Epidermal melanocyte (primary cell): ENCODE data around the gene RANGAP1.
A peak's percentile ranks its signal among the peaks of the same experiment; 100 is the strongest.
"Not testable (repeated sequence)": the region's sequence is repeated elsewhere in the genome, so short reads cannot be mapped to it uniquely, and the experiment has no call there.

Source experiments
- DNase-seq: peaks from one replicate; pipeline ENCODE4 v3.0.0; 2011; ENCODE audit warnings: low spot score; ENCODE audit not compliant: insufficient read length

The RANGAP1 gene

DNA sequence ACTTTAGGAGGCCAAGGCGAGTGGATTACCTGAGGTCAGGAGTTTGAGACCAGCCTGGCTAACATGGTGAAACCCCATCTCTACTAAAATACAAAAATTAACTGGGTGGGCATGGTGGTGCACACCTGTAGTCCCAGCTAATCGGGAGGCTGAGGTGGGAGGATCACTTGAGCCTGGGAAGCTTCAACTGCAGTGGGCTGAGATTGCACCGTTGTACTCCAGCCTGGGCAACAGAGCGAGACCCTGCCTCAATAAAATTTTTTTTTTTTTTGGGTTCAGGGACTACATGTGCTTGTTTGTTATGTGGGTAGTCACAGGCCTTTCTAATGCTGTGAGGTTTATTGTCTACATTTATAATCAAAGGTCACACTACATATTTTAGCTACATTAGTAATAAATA, 26.2 kb downstream of the RANGAP1 start:
- not testable (repeated sequence) for DNase-seq

DNA sequence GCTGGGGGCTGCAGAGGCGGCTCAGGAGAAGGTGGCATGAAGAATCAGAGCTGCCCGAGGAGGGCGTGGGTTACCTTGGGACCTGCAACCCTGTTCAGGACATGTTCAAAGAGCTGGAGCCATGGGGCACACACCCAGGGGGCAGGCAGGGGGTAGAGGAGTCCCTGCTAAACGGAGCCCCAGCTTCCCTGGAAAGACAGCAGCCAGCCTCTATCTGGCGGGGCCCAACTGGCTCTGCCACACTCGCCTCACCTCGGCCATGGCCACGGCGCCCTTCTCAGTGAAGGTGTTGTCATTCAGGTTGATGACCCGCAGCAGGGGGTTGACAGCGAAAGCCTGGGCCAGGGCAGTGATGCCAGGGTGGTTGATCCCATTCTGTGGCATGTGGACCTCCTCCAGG, 28.3 kb downstream of the RANGAP1 start:
- DNase-seq: no peak

DNA sequence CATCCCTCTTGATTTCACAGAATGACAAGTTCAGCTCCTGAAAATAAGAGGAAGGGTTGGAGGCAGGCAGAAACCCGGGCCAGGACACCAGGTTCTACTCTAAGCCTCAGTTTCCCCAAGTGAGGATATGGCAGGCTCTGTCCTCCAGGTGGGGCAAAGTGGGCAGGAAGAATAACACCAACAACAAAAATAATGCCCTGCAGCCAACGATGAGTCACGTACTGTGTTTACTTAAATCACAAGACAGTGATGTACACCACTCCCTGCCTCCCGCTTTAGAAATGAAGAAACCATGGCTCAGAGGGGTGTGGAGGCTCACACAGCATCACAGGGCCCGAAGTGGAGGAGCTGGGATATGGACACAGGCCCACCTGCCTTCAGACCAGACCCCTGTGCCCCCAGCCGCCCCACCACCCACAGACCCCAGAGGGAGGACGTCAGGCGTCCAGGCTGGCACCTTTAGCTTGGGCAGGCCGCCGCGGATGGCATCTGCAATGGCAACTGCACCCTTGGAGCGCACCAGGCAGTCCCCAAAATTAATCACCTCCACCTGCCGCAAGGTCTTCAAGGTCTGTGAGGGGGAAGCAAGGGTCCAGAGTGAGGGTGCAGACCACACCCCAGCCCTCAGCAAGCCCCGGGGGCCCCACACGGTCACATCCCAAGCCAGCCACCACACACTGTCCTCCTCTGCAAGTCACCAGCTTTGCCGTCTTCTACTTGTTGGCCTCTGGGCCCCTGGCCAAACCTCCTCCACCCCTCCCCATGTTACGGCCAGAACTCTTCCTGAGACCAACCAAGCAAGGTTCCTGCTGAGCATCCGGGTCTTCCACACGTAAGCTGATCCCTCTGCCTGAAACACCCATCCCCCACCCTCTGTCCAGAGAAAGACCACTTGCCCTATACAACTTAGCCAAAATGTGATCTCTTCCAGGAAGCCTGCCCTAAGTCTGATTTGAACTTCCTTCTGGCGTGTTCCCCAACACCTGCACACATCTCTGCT, 29.4 kb downstream of the RANGAP1 start:
- no peak for DNase-seq

DNA sequence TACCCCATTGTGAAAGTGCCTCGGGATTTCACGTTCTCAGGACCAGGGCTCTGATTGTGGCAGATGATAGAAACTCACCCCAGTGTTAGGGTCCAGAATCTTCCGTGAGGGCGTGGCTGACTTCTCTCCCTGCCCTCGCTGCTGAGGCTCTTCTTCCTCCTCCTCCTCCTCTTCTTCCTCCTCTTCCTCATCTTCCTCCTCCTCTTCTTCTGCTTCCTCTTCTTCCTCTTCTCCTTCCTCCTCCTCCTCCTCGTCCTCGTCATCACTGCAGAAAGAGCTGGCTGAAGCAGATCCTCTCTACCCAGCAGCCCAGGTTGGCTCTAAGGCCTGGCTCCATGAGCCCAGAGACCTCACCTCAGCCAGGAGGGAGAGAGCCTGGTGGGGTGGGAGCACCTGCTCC, 31.8 kb downstream of the RANGAP1 start:
- DNase-seq: no peak

DNA sequence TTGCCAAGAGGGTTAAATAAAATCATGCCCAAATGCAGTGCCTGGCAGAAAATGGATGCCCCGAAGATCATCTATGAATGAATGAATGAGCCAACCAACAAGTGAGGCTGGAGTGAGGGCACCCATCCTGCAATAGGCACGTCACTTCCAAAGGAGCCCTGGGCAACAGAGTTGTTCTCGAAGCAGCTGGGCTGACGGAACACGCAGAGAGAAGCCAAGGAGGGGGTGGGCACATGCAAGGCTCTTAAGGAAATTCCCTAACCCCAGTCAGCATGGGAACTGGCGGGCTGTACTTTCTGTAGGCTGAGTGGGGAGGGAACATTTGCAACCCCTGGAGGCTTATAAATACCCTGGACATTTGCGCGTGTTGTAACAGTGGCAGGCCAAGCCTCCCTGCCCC, 33.6 kb downstream of the RANGAP1 start:
- no peak for DNase-seq

DNA sequence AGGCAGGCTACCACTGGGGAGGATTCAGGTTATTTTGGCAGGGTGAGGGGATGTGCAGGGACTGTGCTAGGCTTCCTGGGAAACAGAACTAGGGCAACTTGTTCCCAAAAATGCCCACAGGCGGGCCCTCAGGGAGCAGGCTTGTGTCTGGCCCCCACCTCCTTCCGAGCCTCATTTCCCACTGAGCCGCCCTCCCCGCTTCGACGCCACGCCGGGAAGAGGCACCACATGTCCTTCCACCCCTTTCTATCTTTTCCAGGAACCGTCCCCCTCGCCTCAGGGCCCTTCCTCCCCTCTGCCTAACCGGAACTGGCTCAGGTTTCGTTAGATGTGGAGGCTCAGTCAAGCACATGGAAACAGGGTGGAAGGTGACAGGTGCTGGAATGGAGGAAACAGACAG, 35.9 kb downstream of the RANGAP1 start:
- DNase-seq: no peak

DNA sequence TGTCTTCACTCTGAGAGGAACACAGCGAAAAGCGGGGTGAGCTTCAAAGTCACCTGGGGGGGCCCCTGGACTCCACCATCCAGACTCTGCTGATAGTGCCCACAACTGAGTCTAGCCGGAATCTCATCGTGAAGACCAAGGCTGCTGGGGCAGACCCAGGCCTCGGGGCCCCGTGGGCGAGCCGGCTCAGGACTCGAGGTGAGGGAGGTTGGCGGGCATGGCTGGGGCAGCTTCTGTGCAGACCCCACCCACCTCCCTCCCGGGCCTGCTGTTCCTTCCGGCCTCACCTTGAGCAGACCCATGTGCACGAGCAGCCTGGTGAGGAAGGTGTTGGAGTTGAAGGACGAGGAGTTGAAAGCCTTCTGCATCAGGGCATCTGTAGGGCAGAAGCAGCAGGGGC, 36.5 kb downstream of the RANGAP1 start:
- no peak for DNase-seq

DNA sequence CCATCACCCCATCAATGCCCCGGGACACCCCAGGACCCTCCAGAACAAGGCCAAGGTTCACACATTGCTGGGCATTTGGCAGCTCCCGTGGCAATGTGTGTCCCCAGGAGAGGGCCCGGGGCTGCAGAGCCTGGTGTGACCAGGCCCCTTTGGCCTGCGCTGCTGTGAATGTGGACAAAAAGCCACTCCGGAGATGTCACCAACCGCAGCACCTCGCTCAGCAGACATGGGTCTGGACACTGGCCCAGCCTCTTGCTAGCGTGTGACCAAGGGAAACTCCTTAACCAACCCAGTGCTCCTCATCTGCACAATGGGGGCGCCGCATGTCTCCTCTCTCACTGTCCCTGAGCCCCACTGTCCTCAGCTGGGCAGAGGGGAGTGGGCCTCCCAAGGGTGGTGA, 37.2 kb downstream of the RANGAP1 start:
- DNase-seq: no peak

DNA sequence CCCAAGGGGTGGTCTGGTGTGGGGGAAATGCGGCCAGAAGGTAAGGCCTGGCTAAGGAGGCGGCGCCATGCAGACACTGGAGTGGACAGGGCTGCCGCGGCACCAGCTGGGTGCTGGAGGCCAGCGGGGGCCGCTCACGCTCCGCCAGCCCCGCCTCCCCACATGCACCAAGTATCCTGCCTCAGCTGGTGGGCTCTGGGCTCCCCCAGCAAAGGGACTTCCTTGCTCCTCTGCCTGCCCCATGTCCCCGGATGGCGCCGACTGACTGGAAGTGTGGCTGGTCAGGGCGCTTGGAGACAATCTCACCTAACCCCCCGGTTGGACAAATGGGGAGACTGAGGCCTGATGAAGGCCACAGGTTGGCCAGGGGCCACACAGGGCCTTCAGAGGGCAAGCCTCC, 37.7 kb downstream of the RANGAP1 start:
- no peak for DNase-seq

DNA sequence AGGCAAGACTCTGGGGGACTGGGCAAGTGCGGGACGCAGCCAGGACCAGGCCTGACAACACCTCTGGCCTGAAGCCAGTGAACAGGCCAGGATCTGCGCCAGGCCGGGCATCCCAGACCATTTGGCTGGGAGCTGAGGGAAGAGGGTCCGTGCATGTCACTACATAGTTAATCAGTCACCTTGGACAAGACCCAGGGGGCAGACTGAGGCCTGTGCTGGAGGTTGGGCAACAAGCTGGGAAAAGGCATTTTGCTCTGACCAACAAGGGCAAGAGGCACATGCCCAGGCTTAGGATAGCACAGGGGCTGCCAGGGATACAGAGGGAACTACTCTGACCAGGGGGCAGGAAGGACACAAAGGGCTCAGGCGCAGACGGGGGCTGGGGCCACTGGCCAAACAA, 38.3 kb downstream of the RANGAP1 start:
- no peak for DNase-seq

DNA sequence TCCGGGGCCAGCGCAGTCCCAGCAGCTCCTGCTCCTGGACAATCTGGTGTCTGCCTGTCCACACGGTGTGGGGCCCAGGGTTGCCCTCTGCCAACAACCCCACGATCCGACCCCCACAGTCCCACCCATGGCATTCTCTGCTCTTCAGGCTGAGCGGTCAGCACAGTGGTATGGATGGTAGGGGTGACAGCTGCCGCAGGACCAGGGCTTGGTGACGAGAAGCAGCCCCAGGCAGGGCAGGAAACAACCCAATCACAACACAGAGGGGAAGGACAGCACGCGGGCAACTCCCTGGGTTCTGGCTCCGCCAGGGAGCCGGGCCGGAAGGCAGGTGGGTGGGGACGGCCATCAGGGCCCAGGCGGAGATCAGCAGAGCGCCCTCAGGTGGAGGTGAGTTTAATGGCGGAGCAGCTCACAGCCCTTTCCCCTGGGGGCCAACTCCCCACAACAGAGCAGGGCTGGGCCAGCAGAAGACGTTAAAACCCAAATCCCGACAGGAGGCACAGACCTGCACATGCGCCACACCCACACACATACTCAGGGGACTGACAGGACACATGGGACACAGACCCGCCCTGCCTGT, 40.0 kb downstream of the RANGAP1 start:
- DNase-seq: no peak

DNA sequence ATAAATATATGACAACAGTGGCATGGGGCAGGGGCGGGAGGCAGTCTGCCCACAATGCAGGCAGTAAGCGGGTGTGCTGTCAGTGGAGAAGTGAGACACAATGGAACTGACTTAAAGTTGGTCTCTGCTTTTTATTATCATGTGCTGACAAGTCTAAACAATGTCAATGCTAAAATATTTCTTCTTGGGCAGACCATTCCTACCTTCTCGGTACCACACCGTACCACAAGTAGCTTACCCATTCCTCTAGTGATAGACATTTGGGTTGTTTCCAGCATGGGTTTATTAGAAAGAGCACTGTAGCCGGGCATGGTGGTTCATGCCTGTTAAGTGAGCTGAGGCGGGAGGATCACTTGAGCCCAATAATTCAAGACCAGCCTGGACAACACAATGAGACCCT, 42.6 kb downstream of the RANGAP1 start:
- no peak for DNase-seq

DNA sequence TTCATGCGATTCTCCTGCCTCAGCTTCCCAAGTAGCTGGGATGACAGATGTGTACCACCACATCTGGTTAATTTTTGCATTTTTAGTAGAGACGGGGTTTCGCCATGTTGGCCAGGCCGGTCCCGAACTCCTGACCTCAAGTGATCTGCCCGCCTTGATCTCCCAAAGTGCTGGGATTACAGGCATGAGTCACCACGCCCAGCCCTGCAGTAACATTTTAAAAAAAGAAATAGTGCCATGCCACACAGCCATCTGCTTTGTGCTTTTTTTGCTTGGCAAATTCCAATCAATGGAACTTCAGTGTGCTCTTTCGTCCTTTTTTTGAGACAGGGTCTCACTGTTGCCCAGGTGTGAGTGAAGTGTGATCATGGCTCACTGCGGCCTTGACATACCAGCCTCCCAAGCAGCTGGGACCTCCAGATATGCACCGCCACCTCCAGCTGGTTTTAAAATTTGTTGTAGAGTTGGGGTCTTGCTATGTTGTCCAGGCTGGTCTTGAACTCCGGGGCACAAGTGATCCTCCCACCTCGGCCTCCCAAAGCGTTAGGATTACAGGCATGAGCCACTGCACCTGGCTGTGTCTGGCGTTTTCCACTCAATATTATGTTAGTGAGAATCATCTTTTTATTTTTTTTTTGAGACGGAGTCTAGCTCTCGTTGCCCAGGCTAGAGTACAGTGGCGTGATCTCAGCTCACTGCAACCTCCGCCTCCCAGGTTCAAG, 43.4 kb downstream of the RANGAP1 start:
- no peak for DNase-seq

DNA sequence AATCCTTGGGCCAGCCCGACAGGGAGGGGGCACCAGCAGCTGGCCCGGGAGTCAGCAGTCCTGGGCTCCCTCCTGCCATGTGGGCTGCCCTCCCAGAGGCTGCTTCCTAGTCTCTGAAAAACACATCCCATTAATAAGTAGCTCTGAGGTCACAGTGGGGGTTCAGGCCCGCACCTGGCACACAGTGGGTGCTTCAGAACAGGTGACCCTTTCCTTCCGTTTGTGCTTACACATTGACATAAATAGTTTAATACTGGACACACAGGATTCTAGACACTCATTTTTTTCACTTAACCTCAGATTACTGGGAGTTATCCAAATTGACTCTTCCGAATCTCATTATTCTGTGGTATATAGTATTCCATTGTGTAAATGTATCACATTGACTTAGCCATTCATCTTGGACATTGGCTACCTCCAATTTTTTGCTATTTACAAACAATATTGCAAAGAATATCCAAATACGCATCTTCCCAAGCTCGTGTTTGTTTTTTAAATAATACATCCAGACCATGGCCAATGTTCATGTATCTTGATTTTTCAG, 44.8 kb downstream of the RANGAP1 start:
- DNase-seq: no peak

DNA sequence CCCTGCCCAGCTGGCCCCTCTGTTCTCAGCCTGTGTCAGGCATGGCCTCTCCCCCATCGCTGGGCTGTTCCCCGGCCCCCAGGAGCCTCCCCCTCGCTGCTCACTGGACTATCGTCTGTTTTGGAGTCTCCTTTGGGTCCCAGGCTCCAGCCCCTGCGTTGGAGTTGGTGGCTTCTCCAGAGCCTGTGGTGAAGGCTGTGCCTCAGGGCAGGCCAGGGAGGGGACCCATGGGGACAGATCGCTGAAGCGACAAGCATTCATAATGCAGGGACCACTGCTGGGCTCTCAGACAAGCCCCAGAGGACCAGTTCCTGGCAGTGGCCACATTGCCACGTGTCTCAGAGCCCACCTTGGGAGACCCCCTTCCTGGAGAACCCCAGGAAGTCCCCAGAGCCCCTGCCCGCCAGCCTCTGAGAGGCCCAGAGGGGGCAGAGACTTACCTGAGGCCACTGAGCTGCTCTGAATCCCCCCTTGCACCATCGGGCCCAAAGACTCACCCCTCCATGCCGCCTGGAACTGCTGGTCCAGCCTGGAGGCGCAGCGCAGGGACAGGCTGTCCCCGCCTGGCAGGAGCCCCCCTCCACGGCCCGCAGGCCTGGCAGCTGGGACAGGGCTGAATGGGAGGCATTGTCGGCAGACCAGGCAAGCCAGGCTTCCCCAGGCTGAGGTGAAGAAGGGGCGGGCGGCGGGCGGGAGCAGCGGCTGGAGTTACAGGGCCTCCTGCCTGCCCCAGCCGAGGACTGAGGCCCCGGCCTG, 45.4 kb downstream of the RANGAP1 start, which contains the start of gene CHADL:
CHADL (minus strand) TSS at position 555 of the 756 bp plus-strand sequence; CDS start at position 505, 50 bp downstream.
- DNase-seq: peak; percentile 96

DNA sequence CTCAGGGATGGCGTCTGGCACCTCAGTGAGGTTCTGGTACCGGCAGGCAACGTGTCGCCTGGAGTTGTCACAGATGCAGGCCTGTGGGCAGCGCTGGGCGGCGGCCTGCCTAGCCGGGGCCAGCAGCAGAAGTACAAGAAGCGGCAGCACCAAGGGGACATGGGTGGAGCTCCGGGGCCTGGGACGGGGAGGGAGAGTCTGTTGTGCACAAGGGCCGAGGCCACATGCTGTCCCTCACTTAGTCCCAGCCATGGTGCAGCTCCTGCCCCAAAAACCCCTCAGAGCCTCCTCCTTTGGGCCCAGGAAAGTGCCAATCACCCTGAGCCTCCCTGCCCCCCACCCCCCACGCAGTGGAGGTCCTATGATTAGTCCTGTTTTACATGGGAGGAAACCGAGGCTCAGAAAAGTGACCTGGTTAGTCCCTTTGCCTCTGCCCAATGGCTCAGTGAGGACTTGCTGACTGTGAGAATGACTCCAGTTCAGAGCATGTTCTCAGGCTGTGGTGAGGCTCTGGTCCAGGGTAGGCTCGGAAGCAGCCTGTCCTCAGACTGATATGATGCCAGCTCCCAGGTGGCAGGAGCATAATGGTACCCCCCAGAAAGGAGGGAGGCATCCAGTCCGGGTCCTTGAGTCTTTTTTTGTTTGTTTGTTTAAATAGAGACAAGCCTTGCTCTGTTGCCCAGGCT, 46.4 kb downstream of the RANGAP1 start:
- no peak for DNase-seq

DNA sequence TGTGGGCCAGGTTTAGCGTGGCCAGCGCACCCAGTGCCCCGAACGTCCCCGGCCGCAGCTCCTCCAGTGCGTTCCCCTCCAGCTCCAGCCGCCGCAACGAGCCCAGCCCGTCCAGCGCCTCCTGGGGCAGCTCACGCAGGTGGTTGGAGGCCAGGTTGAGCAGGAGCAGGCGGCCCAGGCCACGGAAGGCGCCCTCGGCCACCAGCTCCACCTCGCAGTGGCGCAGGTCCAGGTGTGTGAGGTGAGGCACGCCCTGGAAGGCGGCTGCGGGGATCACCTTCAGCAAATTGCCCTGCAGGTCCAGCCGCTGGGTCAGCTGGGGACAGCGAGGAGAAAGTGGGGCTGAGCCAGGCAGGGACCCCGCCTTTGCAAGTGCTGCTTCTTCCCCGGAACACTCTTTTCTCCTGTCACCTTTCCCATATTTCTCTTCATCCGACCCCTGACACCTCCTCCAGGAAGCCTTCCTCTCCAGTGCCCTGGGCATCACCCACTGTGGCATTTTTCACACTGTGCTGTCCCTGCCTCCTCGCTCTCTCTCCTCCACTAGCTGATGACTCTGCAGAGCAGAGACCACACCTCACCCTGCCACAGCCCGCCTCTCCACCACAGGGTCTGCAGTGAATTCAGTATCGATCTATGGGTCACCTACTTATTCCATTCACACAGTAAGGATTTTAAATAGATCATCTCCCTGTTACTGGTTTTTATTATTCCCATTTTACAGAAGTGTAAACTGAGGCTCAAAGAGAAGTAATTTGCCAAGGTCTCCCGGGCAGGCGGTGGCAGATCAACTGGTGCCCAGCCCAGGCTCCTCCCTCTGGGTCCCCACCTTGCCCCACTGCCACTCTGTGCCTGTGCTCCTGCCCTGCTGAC, 47.2 kb downstream of the RANGAP1 start:
- no peak for DNase-seq

DNA sequence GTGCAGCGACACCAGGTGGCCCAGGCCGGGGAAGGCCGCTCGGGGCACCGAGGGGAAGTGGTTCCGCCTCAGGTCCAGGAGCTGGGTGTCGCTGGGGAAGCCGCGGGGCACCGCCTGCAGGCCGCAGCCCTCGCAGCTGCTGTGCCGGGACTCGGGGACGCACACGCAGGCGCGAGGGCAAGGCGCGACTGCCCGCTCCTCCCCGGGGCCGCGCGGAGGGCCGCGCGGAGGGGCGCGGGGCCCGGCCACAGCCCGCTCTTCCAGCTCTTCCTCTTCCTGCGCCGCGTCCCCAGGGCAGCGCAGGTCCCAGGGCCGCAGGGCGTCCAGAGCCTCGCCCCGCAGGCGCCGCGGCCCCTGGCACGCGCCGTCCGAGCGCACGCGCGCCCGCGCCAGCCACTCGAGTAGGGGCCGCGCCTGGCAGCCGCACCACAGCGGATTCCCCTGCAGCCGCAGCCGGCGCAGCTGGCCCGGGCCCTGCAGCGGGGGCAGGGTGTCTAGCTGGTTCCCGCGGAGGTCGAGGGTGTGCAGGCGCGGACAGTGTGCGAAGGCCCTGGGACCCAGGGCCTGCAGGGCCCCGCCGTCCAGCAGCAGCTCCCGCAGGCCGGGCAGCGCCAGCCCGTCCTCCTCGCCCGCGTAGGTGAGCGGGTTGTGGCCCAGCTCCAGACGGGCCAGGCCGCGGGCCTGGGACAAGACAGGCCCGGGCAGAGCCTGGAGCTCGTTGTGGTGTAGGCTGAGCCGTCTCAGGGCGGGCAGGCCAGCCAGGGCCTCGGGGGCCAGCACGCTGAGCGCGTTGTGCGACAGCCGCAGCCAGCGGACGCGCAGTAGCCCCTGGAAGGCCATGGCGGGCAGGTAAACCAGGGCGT, 48.0 kb downstream of the RANGAP1 start:
- peak; percentile 41 for DNase-seq
